ENCODE measurements around the gene CFAP45.

Gene CFAP45

GRCh38 chr1:159823406-159823805, 76.6 kb downstream of the CFAP45 start:
- in situ Hi-C loops (cut with MboI; ENCODE audit: low sequenced_read_pairs, unreplicated experiment): no loop called here
- DNase-seq (ENCODE audit: low spot score): no peak
- TF ChIP-seq CTCF (IDR thresholded peaks at IDR 0.05; ENCODE audit: borderline replicate concordance, control extremely low read depth, extremely low read depth, insufficient read depth, missing control alignments): no peak

Data from GM13976 (cell line).